Measurements from ENCODE around the gene ITPR3. TPM values are rescaled to one million over a fixed set of nuclear protein-coding genes. Genes with fewer than 3 reads are reported as not detected.

The ITPR3 gene
- total RNA-seq, 1 experiment from 2014 or later: 103 TPM

- H3K79me2 ChIP-seq (ENCODE audit: insufficient read depth, low read length): peaks cover 45% of the 10 kb centered on the region
- no peak overlapping the region for H3K4me3 ChIP-seq (replicated peaks in 1 of 2; ENCODE audit: low read depth in 1 of 2, low read length in 2 of 2)
- no peak overlapping the region for H3K27ac ChIP-seq (ENCODE audit: low read depth, low read length)
- no peak overlapping the region for H2AFZ ChIP-seq (ENCODE audit: low read depth, low read length, poor library complexity, severe bottlenecking)
- BruUV-seq (replicated peaks): no TSS peak
- H4K20me1 ChIP-seq (ENCODE audit: insufficient read depth): no peaks in the 10 kb centered on the region
- no peak for TF ChIP-seq EGR1 (IDR thresholded peaks at IDR 0.05; ENCODE audit: low read depth)
- TF ChIP-seq ZFX (IDR thresholded peaks at IDR 0.05): no peak
- TF ChIP-seq, protein P1, sequence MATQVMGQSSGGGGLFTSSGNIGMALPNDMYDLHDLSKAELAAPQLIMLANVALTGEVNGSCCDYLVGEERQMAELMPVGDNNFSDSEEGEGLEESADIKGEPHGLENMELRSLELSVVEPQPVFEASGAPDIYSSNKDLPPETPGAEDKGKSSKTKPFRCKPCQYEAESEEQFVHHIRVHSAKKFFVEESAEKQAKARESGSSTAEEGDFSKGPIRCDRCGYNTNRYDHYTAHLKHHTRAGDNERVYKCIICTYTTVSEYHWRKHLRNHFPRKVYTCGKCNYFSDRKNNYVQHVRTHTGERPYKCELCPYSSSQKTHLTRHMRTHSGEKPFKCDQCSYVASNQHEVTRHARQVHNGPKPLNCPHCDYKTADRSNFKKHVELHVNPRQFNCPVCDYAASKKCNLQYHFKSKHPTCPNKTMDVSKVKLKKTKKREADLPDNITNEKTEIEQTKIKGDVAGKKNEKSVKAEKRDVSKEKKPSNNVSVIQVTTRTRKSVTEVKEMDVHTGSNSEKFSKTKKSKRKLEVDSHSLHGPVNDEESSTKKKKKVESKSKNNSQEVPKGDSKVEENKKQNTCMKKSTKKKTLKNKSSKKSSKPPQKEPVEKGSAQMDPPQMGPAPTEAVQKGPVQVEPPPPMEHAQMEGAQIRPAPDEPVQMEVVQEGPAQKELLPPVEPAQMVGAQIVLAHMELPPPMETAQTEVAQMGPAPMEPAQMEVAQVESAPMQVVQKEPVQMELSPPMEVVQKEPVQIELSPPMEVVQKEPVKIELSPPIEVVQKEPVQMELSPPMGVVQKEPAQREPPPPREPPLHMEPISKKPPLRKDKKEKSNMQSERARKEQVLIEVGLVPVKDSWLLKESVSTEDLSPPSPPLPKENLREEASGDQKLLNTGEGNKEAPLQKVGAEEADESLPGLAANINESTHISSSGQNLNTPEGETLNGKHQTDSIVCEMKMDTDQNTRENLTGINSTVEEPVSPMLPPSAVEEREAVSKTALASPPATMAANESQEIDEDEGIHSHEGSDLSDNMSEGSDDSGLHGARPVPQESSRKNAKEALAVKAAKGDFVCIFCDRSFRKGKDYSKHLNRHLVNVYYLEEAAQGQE (IDR thresholded peaks at IDR 0.05; ENCODE audit: low read depth): no peak
- no peak for TF ChIP-seq ZNF274 (IDR thresholded peaks at IDR 0.05; ENCODE audit: low read depth, low read length)
- TF ChIP-seq SRF (IDR thresholded peaks at IDR 0.05; ENCODE audit: low read depth): no peak
- TF ChIP-seq YY1 (IDR thresholded peaks at IDR 0.05; ENCODE audit: extremely low read depth, insufficient replicate concordance, low read depth, low read length): no peak
- ChIA-PET RAD21 (ENCODE audit: low non-redundant PET in 1 of 2, low total read pairs in 2 of 2, uncharacterized antibody in 2 of 2, unreplicated experiment in 2 of 2) (no interaction called here), CTCF (no interaction called here), POLR2A (no interaction called here)
- peaks cover 2 to 43% of the 10 kb centered on the region in 2 experiments; a peak in 3 of 4 replicates for H3K36me3 ChIP-seq (ENCODE audit: control insufficient read depth in 1 of 2, insufficient read depth in 2 of 2, low read length in 2 of 2)
- peaks cover 5 to 13% of the 10 kb centered on the region in 2 experiments; a peak in 3 of 4 replicates for H3K4me1 ChIP-seq (ENCODE audit: control insufficient read depth in 1 of 2, insufficient read depth in 2 of 2, low read length in 2 of 2)
- H3K9me3 ChIP-seq (ENCODE audit: control insufficient read depth in 1 of 2, insufficient read depth in 1 of 2, low read depth in 1 of 2, low read length in 2 of 2): no peaks in the 10 kb centered on the region
- H3K4me2 ChIP-seq (ENCODE audit: low read length): no peak overlapping the region
- ATAC-seq (no peak), DNase-seq (ENCODE audit: low read depth, low spot score) (no peak)
- intact Hi-C loops (cut with micrococcal nuclease): no loop called here
- no peak overlapping the region for H3K9ac ChIP-seq (ENCODE audit: low read length)
- no peaks in the 10 kb centered on the region for H3K27me3 ChIP-seq (ENCODE audit: insufficient read depth, low read length)
- H3K9me2 ChIP-seq (ENCODE audit: insufficient read depth): no peaks in the 10 kb centered on the region
These were observed 85.0 kb downstream of the ITPR3 start for GRCh38 chr6:33705955-33706725.
